ENCODE measurements around the gene RSPO1. TPM values are rescaled to one million over a fixed set of nuclear protein-coding genes. Genes with fewer than 3 reads are reported as not detected.

Gene RSPO1
- total and polyA plus RNA-seq, 10 of the 15 experiments (the other 5 are each of a cell fraction or from before 2014, with no cell fraction given), result not detected

DNA sequence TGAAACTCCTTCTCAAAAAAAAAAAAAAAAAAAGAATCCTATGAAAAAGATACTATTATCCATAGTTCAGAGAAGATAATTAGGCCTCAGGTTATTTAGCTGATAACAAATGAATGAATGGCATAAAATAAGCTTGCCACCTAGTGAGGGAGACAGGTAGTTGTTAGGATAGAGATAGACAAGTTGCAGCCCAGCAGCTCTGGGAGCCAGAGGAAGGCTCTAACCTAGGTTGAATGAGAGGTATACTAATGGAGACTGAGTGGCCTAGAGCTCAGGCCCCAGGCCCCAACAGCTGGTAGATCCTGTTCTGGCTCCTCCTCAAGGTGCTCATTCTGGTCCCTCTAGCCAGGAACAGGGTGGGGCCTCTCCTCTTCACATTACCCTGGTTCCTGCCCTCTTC is 20.6 kb upstream of the RSPO1 start:
- RAD21 ChIA-PET (ENCODE audit: unreplicated experiment), result no interaction called here

More for the DNA sequence above, 20.6 kb upstream of the RSPO1 start:
- TF ChIP-seq SUZ12 (IDR thresholded peaks at IDR 0.05; ENCODE audit: unreplicated experiment) (no peak), BCL11A (IDR thresholded peaks at IDR 0.05; ENCODE audit: low read depth, low read length) (no peak), IRF4 (IDR thresholded peaks at IDR 0.05; ENCODE audit: low read depth, low read length) (no peak), RUNX3 (IDR thresholded peaks at IDR 0.05; ENCODE audit: low read length) (no peak), WRNIP1 (IDR thresholded peaks at IDR 0.05; ENCODE audit: borderline replicate concordance, low read depth, low read length) (no peak), MTA2 (IDR thresholded peaks at IDR 0.05; ENCODE audit: low read depth) (no peak), STAT1 (conservative IDR thresholded peaks at IDR 0.05) (no peak), SMC3 (IDR thresholded peaks at IDR 0.05; ENCODE audit: borderline replicate concordance, low read length) (no peak), ZNF622 (IDR thresholded peaks at IDR 0.05) (no peak), KAT2A (conservative IDR thresholded peaks at IDR 0.05; ENCODE audit: control insufficient read depth, low read depth, low read length) (no peak)
- TF ChIP-seq, protein P1, sequence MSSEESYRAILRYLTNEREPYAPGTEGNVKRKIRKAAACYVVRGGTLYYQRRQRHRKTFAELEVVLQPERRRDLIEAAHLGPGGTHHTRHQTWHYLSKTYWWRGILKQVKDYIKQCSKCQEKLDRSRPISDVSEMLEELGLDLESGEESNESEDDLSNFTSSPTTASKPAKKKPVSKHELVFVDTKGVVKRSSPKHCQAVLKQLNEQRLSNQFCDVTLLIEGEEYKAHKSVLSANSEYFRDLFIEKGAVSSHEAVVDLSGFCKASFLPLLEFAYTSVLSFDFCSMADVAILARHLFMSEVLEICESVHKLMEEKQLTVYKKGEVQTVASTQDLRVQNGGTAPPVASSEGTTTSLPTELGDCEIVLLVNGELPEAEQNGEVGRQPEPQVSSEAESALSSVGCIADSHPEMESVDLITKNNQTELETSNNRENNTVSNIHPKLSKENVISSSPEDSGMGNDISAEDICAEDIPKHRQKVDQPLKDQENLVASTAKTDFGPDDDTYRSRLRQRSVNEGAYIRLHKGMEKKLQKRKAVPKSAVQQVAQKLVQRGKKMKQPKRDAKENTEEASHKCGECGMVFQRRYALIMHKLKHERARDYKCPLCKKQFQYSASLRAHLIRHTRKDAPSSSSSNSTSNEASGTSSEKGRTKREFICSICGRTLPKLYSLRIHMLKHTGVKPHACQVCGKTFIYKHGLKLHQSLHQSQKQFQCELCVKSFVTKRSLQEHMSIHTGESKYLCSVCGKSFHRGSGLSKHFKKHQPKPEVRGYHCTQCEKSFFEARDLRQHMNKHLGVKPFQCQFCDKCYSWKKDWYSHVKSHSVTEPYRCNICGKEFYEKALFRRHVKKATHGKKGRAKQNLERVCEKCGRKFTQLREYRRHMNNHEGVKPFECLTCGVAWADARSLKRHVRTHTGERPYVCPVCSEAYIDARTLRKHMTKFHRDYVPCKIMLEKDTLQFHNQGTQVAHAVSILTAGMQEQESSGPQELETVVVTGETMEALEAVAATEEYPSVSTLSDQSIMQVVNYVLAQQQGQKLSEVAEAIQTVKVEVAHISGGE (CRISPR knock-in tag; IDR thresholded peaks at IDR 0.05), result no peak
- TF ChIP-seq, protein P2, sequence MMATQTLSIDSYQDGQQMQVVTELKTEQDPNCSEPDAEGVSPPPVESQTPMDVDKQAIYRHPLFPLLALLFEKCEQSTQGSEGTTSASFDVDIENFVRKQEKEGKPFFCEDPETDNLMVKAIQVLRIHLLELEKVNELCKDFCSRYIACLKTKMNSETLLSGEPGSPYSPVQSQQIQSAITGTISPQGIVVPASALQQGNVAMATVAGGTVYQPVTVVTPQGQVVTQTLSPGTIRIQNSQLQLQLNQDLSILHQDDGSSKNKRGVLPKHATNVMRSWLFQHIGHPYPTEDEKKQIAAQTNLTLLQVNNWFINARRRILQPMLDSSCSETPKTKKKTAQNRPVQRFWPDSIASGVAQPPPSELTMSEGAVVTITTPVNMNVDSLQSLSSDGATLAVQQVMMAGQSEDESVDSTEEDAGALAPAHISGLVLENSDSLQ (IDR thresholded peaks at IDR 0.05), result no peak
- POLR2A ChIA-PET, result interaction anchor here (1.0 kb wide), 1 partner anchor 57 kb away, joined by 7 read pairs; no protein-coding TSS in a partner anchor
- Histone ChIP-seq H3K9ac (ENCODE audit: control insufficient read depth, insufficient read depth, low read length) (no peak overlapping the region), H3K4me3 (no peak overlapping the region), H3K27me3 (replicated peaks in 1 of 2; ENCODE audit: control insufficient read depth in 2 of 2, insufficient read depth in 2 of 2, low read length in 1 of 2) (no peaks in the 10 kb centered on the region), H2AFZ (ENCODE audit: control insufficient read depth, low read depth, low read length) (no peak overlapping the region), H3K4me1 (ENCODE audit: control insufficient read depth, insufficient read depth, low read length) (no peaks in the 10 kb centered on the region), H4K20me1 (ENCODE audit: control insufficient read depth, insufficient read depth) (no peaks in the 10 kb centered on the region), H3K36me3 (ENCODE audit: control insufficient read depth in 2 of 2, insufficient read depth in 2 of 2, low read length in 1 of 2) (no peaks in the 10 kb centered on the region), H3K9me3 (replicated peaks; ENCODE audit: control insufficient read depth, insufficient read depth, low read length) (no peaks in the 10 kb centered on the region), H3K27ac (ENCODE audit: control insufficient read depth, insufficient read depth) (no peak overlapping the region), H3K4me2 (ENCODE audit: control insufficient read depth, insufficient read depth) (no peak overlapping the region), H3K79me2 (ENCODE audit: control insufficient read depth, insufficient read depth, low read length) (no peaks in the 10 kb centered on the region)
- FAIRE-seq (no peak), ATAC-seq (no peak), DNase-seq (ENCODE audit: low read depth, low spot score) (no peak)
- BruUV-seq (replicated peaks), result no TSS peak
- in situ Hi-C loops (cut with MboI) (no loop called here), intact Hi-C loops (cut with micrococcal nuclease; ENCODE audit: unreplicated experiment) (no loop called here)
- SMC1A ChIA-PET (ENCODE audit: uncharacterized antibody, unreplicated experiment), result interaction anchor here (1.5 kb wide), 1 partner anchor 11 kb away, joined by 3 read pairs; no protein-coding TSS in a partner anchor
- CTCF ChIA-PET, result interaction anchor here (0.7 to 1.7 kb wide), 3 partner anchors 26 to 180 kb away, joined by 4 to 7 read pairs (median 5); no protein-coding TSS in a partner anchor
